A673 (cell line): Measurements from ENCODE around the gene IL17A.

Source experiments
- CTCF ChIP-seq: fragments of 300-800, 200-600 bp; sonication (generic); conservative IDR thresholded peaks from 2 replicates; pipeline ENCODE4 v1.5.1; 2017; ENCODE audit warnings: low read depth, mild to moderate bottlenecking, antibody characterized with exemption, low read length, moderate library complexity, mixed read lengths
- EZH2 ChIP-seq: fragments of 200-600 bp; sonication (generic); IDR thresholded peaks from 2 replicates; pipeline ENCODE4 v1.6.1; 2017; ENCODE audit warnings: borderline replicate concordance, low read depth, mild to moderate bottlenecking, mixed read lengths, antibody characterized with exemption, low read length; ENCODE audit not compliant: poor library complexity, severe bottlenecking

- TF ChIP-seq CTCF (no peak), EZH2 (no peak)
Measured at GRCh38 chr6:52136934-52137467, 49.2 kb upstream of the IL17A start.
